ENCODE measurements around the gene TRPM3.

GRCh38 chr9:70493029-70493428, 628.4 kb downstream of the TRPM3 start:
- no peak for TF ChIP-seq TP53 (CRISPR knock-in tag; IDR thresholded peaks at IDR 0.05)
- TF ChIP-seq MAX (IDR thresholded peaks at IDR 0.05): no peak
- TF ChIP-seq SMC3 (IDR thresholded peaks at IDR 0.05): no peak
- TF ChIP-seq POLR2A (IDR thresholded peaks at IDR 0.05; ENCODE audit: low read length): no peak
- no peak for TF ChIP-seq RNF2 (IDR thresholded peaks at IDR 0.05; ENCODE audit: borderline replicate concordance, low read depth)
- TF ChIP-seq EHMT2 (IDR thresholded peaks at IDR 0.05; ENCODE audit: low read depth): no peak
- TF ChIP-seq HEYL (CRISPR knock-in tag; IDR thresholded peaks at IDR 0.05): no peak
- no peak for TF ChIP-seq CTCF (IDR thresholded peaks at IDR 0.05)

Data from A549 (cell line).